ENCODE measurements around the gene LGALS12. TPM values are rescaled to one million over a fixed set of nuclear protein-coding genes. Genes with fewer than 3 reads are reported as not detected.

Gene LGALS12
- total RNA-seq: 0.68 TPM
- long read RNA-seq, partial matches to known transcripts: 0 of 1 reads
- long read RNA-seq, other reads (novel, unspliced or antisense): 0 of 1 reads

- TF ChIP-seq, protein P1, sequence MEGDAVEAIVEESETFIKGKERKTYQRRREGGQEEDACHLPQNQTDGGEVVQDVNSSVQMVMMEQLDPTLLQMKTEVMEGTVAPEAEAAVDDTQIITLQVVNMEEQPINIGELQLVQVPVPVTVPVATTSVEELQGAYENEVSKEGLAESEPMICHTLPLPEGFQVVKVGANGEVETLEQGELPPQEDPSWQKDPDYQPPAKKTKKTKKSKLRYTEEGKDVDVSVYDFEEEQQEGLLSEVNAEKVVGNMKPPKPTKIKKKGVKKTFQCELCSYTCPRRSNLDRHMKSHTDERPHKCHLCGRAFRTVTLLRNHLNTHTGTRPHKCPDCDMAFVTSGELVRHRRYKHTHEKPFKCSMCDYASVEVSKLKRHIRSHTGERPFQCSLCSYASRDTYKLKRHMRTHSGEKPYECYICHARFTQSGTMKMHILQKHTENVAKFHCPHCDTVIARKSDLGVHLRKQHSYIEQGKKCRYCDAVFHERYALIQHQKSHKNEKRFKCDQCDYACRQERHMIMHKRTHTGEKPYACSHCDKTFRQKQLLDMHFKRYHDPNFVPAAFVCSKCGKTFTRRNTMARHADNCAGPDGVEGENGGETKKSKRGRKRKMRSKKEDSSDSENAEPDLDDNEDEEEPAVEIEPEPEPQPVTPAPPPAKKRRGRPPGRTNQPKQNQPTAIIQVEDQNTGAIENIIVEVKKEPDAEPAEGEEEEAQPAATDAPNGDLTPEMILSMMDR (IDR thresholded peaks at IDR 0.05): no peak
- H3K27me3 ChIP-seq (ENCODE audit: low read depth): no peaks in the 10 kb centered on the region
- peak; percentile 59 for DNase-seq
- H3K4me1 ChIP-seq: peaks cover 47% of the 10 kb centered on the region
- ATAC-seq: peak; percentile 22 to 38
- peak within 1 kb of the TSS; percentile 11 for H3K4me3 ChIP-seq
- H3K36me3 ChIP-seq: no peaks in the 10 kb centered on the region
- no peaks in the 10 kb centered on the region for H3K9me3 ChIP-seq
- no peak within 1 kb of the TSS for H3K27ac ChIP-seq
- intact Hi-C loops (cut with DNase I): no loop called here
Measured at GRCh38 chr11:63505857-63506528, at the start of gene LGALS12. Gene LGALS12, plus strand, starts transcription at chr11:63506084. Its CDS starts 375 bp downstream, at chr11:63506459.

DNA sequence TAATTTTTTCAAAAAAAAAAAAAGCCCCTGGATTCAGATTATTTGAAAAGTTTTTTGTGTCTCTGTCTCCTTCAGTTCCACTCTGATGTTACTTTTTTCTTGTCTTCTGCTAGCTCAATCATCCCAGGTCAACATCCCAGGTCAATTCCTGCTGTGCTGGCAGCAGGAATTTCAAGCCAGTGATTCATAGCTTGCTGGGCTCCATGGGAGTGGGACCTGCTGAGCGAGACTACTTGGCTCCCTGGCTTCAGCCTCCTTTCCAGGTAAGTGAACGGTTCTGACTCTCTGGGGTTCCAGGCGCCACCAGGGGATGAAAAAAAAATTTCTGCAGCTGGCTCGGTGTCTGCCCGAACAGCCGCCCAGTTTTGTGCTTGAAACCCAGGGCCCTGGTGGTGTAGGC is 46.3 kb upstream of the LGALS12 start:
- H3K36me3 ChIP-seq: no peaks in the 10 kb centered on the region
- intact Hi-C loops (cut with DNase I): no loop called here
- no peak overlapping the region for H3K27ac ChIP-seq

GRCh38 chr11:63462137-63462536 is 43.7 kb upstream of the LGALS12 start:
- no peaks in the 10 kb centered on the region for H3K36me3 ChIP-seq
- DNase-seq (no peak), ATAC-seq (no peak)
- H3K27ac ChIP-seq: no peak overlapping the region
- TF ChIP-seq, protein P1 (IDR thresholded peaks at IDR 0.05): no peak
- no peaks in the 10 kb centered on the region for H3K4me1 ChIP-seq
- intact Hi-C loops (cut with DNase I): no loop called here
- H3K4me3 ChIP-seq: no peak overlapping the region
- H3K9me3 ChIP-seq: no peaks in the 10 kb centered on the region
- H3K27me3 ChIP-seq (ENCODE audit: low read depth): peaks cover 3% of the 10 kb centered on the region

More for the DNA sequence above, 46.3 kb upstream of the LGALS12 start:
- H3K9me3 ChIP-seq: no peaks in the 10 kb centered on the region
- no peak overlapping the region for H3K4me3 ChIP-seq
- DNase-seq (no peak), ATAC-seq (no peak)
- H3K4me1 ChIP-seq: no peaks in the 10 kb centered on the region
- H3K27me3 ChIP-seq (ENCODE audit: low read depth): peaks cover 3% of the 10 kb centered on the region
- TF ChIP-seq, protein P1 (IDR thresholded peaks at IDR 0.05): no peak

DNA sequence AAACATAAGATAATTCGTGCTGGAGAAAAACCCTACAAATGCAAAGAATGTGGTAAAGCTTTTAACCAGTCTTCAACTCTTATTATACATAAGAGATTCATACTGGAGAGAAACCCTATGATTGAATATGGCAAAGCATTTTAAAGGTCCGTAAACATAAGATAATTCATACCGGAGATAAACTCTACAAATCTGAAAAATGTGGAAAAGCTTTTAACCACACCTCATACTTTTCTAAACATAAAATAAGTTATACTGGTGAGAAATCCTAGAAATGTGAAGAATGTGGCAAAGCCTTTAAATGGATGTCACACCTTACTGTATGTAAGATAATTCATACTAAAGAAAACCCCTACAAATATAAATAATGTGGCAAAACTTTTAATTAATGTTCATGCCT is 35.6 kb upstream of the LGALS12 start:
- intact Hi-C loops (cut with DNase I): no loop called here
- TF ChIP-seq, protein P1 (IDR thresholded peaks at IDR 0.05): no peak
- DNase-seq (no peak), ATAC-seq (no peak)
- Histone ChIP-seq H3K4me1 (no peaks in the 10 kb centered on the region), H3K36me3 (no peaks in the 10 kb centered on the region), H3K27ac (no peak overlapping the region), H3K27me3 (ENCODE audit: low read depth) (no peaks in the 10 kb centered on the region), H3K9me3 (peaks cover 4% of the 10 kb centered on the region), H3K4me3 (no peak overlapping the region)

- no peak overlapping the region for H3K4me3 ChIP-seq
- TF ChIP-seq, protein P1 (IDR thresholded peaks at IDR 0.05): no peak
- no peak overlapping the region for H3K27ac ChIP-seq
- intact Hi-C loops (cut with DNase I): no loop called here
- ATAC-seq (no peak), DNase-seq (no peak)
- no peaks in the 10 kb centered on the region for H3K4me1 ChIP-seq
- H3K9me3 ChIP-seq: peaks cover 13% of the 10 kb centered on the region
- H3K27me3 ChIP-seq (ENCODE audit: low read depth): no peaks in the 10 kb centered on the region
- H3K36me3 ChIP-seq: no peaks in the 10 kb centered on the region
Measured at GRCh38 chr11:63472372-63472771, 33.5 kb upstream of the LGALS12 start.

All from lower lobe of right lung (tissue), 2 donors.